Limb (tissue), 2 donors: Measurements from ENCODE around the gene CAMSAP3.
"Not testable (repeated sequence)": the region's sequence is repeated elsewhere in the genome, so short reads cannot be mapped to it uniquely, and the experiment has no call there.

Experiments
- DNase-seq, 2 donors: peaks; one replicate each; pipeline ENCODE4 v3.0.0-alpha.2; 2016; ENCODE audit errors: extremely low spot score in 2 of 2

Gene CAMSAP3

GRCh38 chr19:7570761-7571160 is 24.9 kb upstream of the CAMSAP3 start:
- no peak for DNase-seq

GRCh38 chr19:7575434-7576040 is 20.1 kb upstream of the CAMSAP3 start:
- DNase-seq = no peak

- DNase-seq = not testable (repeated sequence)
Observed at GRCh38 chr19:7577422-7577821, 18.2 kb upstream of the CAMSAP3 start.

GRCh38 chr19:7578127-7578526 is 17.5 kb upstream of the CAMSAP3 start:
- DNase-seq = no peak

GRCh38 chr19:7579182-7579581 is 16.5 kb upstream of the CAMSAP3 start:
- DNase-seq = no peak

- no peak for DNase-seq
Observed at GRCh38 chr19:7582446-7582845, 13.2 kb upstream of the CAMSAP3 start.

GRCh38 chr19:7589822-7590221 is 5.8 kb upstream of the CAMSAP3 start:
- DNase-seq = no peak

- no peak for DNase-seq
Observed at GRCh38 chr19:7590256-7590655, 5.4 kb upstream of the CAMSAP3 start.

GRCh38 chr19:7596211-7596937 is 711 bp downstream of the CAMSAP3 start:
- DNase-seq = peak in 1 of 2 donors; percentile 35

- DNase-seq = no peak
Observed at GRCh38 chr19:7597689-7598088, 2.0 kb downstream of the CAMSAP3 start.

- DNase-seq = no peak
Observed at GRCh38 chr19:7598180-7598579, 2.5 kb downstream of the CAMSAP3 start.

GRCh38 chr19:7600721-7601120 is 5.1 kb downstream of the CAMSAP3 start:
- no peak for DNase-seq

- peak in 1 of 2 donors; percentile 18 for DNase-seq
Observed at GRCh38 chr19:7602240-7602934, 6.7 kb downstream of the CAMSAP3 start.

GRCh38 chr19:7602935-7603497 is 7.4 kb downstream of the CAMSAP3 start:
- DNase-seq = no peak

GRCh38 chr19:7603919-7604318 is 8.3 kb downstream of the CAMSAP3 start:
- DNase-seq = no peak

GRCh38 chr19:7605490-7606222 is 10.0 kb downstream of the CAMSAP3 start:
- peak in 1 of 2 donors; percentile 32 for DNase-seq

- no peak for DNase-seq
Observed at GRCh38 chr19:7606289-7606688, 10.6 kb downstream of the CAMSAP3 start.

- no peak for DNase-seq
Observed at GRCh38 chr19:7607212-7607873, 11.7 kb downstream of the CAMSAP3 start.

- DNase-seq = no peak
Observed at GRCh38 chr19:7607874-7608560, 12.4 kb downstream of the CAMSAP3 start.

GRCh38 chr19:7610491-7611240 is 15.0 kb downstream of the CAMSAP3 start:
- DNase-seq = no peak
